HL-60/S4 treated with retinoic acid at 250 ng/mL for 4 days and 3 days (cell line): ENCODE measurements around the gene MEX3A.
"Not testable (repeated sequence)": the region's sequence is repeated elsewhere in the genome, so short reads cannot be mapped to it uniquely, and the experiment has no call there.

Experiments used
- in situ Hi-C: fragments of 300-500 bp; cut with MboI; formaldehyde crosslinking; loops from 2 replicates; pipeline ENCODE4 v1.7.0; 2022; ENCODE audit warnings: low sequenced_read_pairs

Gene MEX3A

DNA sequence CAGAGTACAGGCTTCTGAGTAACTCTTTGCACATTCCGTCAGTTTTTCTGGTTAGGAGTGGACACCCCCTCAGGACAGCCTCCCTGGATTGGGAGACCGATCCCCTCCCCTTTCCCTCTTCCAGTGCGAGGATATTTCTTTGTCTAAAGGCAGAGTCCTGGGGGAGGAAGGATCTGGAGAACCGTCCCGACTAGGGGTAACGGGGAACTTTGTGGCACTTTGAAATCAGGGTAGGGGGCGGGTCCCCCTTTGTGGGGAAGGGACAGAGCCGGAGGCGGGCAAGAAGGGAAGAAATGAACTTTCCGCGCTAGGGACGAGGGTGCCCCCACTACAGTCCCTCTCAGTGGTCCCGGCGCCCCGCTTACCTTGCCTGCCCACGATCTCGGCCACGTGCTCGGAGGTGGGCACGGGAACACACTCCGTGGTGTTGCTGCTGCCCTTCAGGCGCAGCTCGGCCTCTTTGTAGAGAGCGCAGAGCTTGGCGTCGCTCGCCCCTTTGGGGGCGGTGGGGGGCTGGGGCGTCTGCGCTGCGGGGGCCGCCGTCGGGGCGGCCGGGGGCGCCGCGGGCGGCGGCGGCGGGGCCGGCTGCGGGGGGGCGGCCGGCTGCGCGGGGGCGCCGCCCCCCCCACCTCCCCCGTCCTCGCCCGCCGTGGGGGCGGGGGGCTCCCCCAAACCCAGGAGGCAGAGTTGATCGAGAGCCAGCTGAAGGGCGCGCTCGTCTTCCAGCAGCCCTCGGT lies 917 bp downstream of the MEX3A start:
- in situ Hi-C loops: no loop called here

DNA sequence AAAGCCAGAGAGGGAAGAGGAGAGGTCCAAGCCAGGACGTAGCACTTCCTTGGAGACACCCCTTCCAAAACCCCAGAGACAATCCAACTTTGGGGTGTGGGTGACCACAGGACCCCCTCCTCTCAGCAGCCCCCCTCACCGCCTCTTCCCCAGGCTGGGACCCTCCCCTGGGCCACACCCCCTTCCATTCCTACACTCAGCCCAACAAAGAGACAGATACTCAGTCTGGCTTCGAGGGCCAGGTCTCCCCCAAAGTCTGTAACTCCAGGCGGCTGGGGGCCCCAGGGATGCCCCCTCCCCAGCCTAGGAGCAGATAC lies 1.4 kb downstream of the MEX3A start:
- in situ Hi-C loops: no loop called here

GRCh38 chr1:156080241-156080862 lies 1.9 kb downstream of the MEX3A start:
- in situ Hi-C loops: no loop called here

DNA sequence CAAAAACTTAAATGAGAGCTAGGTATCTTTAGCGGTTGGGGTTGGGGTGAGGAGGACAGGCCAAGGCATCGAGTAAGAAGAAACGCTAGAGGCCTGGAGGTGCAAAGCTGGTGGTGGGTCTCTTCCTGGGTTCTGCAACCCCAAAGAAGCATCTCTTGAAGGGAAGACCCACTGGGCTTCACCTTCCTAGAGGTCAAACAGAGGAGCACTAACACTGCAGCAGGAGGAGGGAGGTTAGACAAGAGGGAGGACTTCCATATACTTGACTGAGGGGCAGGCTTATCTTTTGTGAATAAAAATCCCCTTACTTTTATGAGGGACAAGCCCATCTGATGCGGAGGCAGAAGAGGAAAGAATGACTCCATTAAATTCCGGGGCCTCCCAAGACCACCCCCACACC lies 2.5 kb downstream of the MEX3A start:
- in situ Hi-C loops: no loop called here

DNA sequence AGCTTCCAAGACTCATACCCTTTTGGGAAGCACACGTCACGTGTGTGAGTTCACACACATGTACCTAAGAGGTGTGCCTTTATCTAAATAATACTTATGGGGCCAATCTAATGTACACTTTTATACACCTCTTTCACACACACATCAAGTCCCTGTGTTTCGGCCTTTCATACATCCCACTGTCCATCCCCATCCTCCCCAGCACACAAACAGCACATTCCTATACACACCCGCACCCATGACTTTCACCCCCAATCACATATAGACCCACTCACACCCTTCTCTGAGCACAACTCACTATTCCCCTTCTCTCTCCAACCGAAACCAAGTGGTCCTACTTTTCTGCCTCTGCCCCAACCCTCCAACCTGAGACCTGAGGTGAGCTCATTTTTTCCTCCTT lies 3.5 kb downstream of the MEX3A start:
- in situ Hi-C loops: no loop called here

DNA sequence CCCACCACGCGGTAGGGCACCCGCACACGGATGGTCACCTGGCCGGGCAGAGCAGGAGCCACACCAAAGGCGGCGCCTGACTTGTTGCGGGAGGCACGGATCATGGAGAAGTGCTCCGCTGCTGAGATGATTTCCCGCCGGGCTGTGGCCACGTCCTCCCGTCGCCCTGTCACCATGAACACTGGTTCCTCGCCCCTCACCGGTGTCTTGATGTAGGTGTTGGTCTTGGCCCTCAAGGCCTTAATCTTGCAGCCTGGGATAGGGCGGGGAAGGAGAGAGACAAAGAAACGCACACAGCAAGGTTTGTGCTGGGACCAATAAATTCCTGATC lies 4.9 kb downstream of the MEX3A start:
- in situ Hi-C loops: no loop called here

DNA sequence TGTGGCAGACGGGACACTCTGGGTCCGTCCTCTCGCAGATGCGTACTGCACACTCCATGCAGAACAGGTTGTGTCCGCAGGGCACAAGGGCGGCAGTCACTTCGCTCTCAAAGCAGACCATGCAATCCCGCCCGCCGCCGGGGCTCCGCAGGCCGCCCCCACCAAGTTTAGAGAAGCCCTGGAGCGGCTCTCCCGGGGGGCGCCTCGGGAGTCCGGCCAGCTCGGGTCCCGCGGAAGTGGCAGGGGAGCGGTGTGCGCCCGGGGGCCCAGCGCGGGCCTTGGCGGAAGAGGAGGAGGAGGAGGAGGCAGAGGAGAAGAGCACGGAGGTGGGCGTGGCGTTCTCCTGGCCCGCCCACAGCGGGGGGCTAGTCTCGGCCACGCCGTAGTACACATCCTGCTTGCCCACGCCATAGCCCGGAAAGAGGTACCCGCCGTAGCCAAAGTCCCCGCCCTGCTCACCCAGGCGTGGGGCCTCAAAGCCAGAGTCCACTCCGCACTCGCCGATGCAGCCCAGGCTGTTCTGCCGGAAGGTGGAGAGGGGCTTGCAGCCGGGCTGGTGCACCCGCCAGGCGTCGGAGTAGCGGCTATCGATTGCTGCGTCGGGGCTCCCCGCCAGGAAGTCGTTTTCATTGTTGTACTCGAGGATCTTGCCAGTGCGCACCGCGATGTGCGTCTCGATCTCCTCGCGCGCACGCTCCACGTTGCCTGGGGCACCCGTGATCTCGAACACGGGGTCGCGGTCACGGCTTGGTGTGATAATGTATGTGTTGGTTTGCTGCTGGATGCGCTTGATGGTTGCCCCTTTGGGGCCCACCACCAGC lies 5.4 kb downstream of the MEX3A start:
- in situ Hi-C loops: no loop called here

- in situ Hi-C loops: no loop called here
Measured at GRCh38 chr1:156075775-156076204, 6.5 kb downstream of the MEX3A start.

DNA sequence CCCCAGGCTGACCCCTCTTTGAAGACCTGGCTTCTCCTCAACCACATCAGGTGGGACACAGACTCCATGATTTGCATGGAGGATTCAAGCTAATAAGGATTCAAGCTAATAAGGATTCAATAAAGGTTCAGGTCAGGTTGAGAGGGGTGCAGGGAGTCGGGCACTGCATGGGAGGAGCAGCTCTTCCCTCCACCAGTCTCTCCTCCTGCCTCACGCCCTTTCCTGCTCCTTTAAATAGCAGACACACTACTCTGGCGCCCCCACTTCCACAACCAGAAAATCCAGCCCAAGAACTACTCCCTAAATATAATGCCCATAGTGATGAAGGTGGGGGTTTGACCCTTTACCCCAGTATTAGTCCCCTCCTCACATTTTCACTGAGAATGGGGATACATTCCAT lies 7.1 kb downstream of the MEX3A start:
- in situ Hi-C loops: no loop called here

- in situ Hi-C loops: no loop called here
Measured at GRCh38 chr1:156074661-156075060, 7.6 kb downstream of the MEX3A start.

GRCh38 chr1:156073740-156074139 lies 8.5 kb downstream of the MEX3A start:
- in situ Hi-C loops: no loop called here

DNA sequence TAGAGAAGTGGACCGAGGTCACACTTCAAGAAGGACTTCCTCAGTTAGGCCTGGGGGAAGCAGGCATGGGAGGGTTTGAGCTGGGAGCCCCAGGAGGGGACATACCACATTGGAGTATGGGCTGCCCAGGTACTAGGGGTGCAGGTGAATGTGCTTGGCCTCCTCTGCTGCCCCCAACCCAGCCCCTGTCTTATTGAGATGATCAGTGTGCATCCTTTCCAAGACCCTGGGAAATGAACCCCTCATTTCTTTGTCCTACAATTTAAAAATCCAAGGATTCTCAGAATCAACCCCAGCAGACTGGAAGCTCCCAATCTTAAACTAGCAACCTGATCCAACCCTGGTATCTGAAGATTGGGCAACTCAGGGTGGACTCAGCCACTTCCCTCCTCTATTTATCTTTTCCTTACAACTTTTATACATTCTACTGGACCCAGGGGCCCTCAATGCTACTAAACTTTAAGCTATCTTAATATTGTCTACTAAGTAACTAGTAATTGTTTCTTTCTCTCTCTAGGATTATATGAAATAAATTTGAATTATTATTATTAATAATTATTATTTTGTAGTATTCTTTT lies 9.1 kb downstream of the MEX3A start:
- in situ Hi-C loops: no loop called here

- in situ Hi-C loops: no loop called here
Measured at GRCh38 chr1:156072251-156072650, 10.0 kb downstream of the MEX3A start.

DNA sequence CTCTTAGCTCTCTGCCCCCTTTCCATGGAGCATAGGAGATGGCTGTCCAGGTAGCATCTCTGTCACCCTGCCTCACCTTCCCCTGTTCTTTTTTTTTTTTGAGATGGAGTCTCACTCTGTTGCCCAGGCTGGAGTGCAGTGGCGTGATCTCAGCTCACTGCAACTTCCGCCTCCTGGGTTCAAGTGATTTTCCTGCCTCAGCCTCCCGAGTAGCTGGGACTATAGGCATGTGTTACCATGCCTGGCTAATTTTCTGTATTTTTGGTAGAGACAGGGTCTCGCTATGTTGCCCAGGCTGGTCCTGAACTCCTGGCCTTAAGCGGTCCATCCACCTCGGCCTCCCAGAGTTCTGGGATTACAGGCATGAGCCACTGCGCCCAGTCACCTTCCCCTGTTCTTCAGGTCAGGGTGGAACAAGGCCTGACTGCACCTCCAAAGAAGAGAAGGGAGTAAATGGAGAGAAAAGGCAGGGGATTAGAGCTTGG lies 10.9 kb downstream of the MEX3A start:
- in situ Hi-C loops: not testable (repeated sequence)

GRCh38 chr1:156070548-156070947 lies 11.7 kb downstream of the MEX3A start:
- in situ Hi-C loops: no loop called here

DNA sequence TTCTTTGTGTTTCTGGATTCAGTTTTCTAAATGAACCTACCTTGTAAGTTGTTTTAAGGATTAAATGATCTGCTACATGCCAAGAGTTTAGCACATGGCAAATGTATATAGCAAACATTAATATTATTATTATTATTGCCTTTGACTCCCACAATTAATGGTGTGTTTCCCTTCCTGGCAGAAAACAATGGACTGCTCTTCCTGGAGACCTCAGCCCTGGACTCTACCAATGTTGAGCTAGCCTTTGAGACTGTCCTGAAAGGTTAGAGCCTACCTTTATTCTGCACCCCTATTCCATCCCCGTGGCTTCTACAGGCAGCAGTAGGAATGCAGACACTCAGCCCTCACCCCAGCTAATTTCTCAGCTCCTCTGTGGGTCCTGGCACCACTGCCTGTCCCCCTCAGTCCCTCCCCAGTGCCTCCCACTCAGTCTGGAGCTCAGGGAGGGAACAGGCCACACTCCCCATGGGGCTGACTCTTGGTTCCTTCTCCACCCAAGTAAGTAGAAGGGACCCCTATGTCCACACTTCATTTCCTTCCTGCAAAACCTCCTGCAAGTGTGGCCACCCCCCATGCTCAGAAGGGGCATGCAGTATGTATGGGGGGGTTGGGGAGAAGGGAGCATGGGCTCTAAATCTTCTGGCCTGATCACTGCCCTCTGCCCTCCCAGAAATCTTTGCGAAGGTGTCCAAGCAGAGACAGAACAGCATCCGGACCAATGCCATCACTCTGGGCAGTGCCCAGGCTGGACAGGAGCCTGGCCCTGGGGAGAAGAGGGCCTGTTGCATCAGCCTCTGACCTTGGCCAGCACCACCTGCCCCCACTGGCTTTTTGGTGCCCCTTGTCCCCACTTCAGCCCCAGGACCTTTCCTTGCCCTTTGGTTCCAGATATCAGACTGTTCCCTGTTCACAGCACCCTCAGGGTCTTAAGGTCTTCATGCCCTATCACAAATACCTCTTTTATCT lies 12.5 kb downstream of the MEX3A start:
- in situ Hi-C loops: loop anchor here (10.0 kb wide), 1 partner anchor 135 kb away; the partner anchor contains the start of gene KHDC4

GRCh38 chr1:156067262-156067661 lies 15.0 kb downstream of the MEX3A start:
- in situ Hi-C loops: loop anchor here (10.0 kb wide), 1 partner anchor 132 kb away; the partner anchor contains the start of gene KHDC4

- in situ Hi-C loops: loop anchor here (10.0 kb wide), 1 partner anchor 131 kb away; the partner anchor contains the start of gene KHDC4
Measured at GRCh38 chr1:156065871-156066270, 16.4 kb downstream of the MEX3A start.

DNA sequence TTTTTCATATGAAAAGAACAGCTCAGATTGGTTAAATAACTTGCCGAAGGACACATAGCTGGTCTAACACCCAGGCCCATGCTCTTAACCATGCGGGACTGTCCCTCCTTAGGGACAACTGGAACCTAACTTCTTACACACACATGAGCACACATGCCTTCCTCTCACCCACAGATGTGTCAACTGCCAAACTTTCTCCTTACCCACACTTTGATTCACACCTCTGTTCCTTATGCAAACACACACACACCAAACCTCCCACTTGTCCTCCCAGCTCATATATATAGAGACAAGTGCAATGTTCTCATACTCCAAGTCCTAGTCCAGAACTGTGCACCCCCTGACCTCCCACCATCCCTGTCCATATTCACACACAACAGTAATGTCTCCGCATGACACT lies 17.1 kb downstream of the MEX3A start:
- in situ Hi-C loops: loop anchor here (10.0 kb wide), 1 partner anchor 130 kb away; the partner anchor contains the start of gene KHDC4

DNA sequence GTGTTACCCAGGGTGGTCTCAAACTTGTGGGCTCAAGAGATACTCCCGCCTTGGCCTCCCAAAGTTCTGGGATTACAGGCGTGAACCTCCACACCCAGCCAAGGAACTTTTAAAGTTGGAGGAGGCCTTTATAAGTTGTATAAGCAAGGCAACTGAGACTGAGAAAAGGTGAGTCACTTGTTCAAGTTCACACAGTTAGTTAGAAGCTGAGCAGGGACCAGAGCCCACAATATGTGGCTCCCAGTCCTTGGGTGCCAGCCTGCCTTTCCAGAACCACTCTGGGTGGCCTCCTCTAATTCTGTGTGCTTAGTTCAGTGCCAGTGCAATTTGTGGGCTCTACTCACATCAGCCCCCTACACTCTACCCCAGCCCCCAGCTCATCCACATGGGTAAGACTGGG lies 17.6 kb downstream of the MEX3A start:
- in situ Hi-C loops: loop anchor here (10.0 kb wide), 1 partner anchor 130 kb away; the partner anchor contains the start of gene KHDC4
